DMS 273 treated with DMSO at 0.1 percent for 48 hours (cell line): ENCODE data around the gene WSCD1.

Experiments
- DNase-seq: peaks from one replicate; lab custom pipeline; 2025; lab: John Stamatoyannopoulos, UW

Gene WSCD1

DNA sequence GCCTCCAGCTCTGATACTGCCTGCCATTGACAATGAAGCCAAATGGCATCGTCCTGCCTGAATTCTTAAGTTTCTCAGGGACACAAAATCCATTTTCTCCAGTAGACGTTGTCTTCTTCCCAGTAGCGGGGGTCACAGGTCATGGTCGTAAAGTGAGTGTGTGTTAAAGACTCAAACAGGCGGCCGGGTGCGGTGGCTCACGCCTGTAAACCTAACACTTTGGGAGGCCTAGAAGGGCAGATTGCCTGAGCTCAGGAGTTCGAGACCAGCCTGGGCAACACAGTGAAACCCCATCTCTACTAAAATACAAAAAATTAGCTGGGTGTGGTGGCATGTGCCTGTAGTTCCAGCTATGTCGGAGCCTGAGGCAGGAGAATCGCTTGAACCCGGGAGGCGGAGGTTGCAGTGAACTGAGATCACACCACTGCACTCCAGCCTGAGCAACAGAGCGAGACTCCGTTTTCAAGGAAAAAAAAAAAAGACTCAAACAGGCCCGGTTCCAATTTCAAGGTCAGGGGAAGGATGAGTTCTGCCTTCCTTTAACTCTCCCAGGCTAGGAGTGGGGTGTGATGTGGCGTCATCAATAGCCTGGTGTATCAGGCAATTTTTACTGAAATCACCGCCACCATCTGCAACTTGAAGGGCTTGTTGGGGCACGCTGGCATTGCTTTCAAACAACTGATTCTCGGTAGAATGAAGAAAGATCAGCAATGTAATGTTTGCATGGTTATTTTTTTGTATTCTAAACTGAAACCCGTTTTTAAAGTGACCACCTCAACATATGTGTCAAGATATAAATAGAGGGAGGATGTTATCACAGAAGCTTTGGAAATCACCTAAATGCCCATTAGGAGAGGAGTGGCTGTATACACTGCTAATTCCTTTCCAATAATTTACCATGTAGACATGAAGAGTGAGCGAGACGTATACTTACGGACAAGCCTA is 91.0 kb downstream of the WSCD1 start:
- no peak for DNase-seq

DNA sequence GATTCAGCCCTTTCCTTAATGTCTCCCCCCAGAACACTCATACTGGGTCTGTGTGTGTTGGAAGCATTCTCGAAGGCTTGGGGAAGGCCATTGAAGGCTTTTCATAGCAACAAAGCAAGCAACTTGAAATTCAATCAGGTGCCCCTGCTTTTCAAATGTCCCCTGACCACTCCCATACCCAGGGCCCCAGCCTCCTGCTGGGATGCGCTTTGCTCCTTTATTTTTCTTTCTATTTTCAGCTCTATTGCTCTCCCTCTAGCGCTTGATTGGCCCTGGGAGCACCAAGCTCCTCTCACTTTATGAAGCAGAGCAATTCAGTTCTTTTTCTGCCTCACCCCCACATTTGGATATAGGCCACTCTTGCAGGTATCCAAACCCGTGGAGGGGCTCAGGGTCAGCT is 92.0 kb downstream of the WSCD1 start:
- DNase-seq, result no peak

DNA sequence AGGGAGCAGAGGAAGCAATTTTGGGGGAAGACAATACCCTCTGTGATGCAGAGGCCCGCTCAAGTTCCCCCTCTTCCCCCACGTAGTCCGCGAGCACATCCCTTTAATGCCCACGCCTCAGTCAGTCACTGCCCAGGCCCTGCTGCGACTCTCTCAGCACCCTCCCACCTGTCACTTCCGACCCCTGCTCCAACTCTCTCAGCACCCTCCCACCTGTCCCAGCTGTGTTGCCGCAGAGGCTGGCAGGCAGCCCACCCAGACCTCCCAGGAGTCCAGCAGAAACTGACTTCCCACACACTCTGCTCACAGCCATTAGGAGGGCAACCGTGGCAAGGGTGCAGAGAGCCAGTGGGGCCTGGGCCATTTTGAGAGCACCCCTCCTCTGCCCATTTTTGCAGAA is 92.7 kb downstream of the WSCD1 start:
- no peak for DNase-seq

DNA sequence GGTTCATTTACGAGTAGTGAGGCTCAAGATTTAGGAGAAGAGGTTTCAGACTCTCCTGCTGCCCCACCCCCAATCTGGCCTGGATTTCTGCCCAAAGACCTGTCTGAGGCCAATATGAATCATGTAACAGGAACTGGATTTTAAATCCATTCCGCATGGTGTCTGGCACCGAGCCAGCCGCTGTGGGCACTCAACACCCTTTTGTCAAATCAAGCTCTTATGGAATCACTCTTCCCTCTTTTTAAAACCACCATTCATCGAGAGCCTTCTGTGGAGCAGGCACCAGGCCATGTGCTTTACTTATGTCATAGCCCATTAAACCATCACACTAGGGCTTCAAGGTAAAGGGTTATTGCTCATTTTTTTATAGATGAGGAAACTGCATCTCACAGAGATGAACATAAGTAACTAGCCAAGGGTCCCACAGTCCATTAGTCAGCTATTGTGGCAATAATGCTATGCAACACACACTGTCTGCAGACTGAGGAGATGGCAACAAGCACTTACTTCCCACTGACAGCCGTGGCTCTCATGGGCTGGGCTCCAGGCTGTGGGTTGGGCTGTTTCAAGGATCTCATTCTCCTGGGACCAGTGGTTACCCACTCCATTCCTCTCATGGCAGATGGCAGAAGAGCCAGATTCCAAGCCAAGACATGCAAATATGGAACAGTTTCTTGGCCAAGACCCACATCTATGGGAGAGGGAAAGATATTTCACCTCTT is 93.6 kb downstream of the WSCD1 start:
- DNase-seq, result peak; percentile 50

DNA sequence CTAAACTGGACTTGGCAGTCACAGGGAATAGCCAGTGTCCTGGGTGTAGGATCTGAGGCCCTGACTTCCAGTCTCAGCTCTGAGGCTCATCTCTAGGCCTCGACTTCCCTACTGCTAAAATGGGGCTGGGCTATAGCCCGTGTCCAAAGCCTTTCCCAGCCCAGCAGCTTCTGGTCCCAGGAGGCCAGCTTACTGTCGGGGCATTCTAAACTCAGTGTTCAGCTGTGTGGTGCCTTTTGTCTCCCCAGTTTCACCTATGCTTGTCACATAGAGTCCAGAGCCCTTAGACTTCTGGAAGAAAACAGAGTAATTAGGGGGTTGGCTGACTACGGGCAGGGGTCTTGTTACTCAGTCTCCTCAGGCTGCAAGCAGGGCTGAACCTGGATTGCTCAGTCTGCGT is 94.8 kb downstream of the WSCD1 start:
- no peak for DNase-seq

DNA sequence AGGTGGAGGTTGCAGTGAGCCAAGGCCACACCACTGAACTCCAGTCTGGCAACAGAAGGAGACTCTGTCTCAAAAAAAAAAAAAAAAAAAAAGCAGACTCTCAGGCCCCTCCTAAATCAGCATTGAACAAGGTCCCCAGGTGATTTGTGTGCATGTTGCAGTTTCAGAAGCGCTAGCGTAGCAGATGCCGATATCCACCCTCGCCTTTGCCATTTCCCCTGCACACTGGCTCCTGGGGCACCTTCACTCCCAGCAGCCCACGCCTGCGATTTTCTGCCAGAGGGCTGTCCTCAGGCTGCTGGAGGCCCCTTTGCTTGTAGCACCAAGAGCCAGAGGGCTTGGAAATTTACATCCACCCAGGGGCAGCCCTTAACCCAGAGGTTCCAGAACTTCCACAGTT is 95.6 kb downstream of the WSCD1 start:
- no peak for DNase-seq

DNA sequence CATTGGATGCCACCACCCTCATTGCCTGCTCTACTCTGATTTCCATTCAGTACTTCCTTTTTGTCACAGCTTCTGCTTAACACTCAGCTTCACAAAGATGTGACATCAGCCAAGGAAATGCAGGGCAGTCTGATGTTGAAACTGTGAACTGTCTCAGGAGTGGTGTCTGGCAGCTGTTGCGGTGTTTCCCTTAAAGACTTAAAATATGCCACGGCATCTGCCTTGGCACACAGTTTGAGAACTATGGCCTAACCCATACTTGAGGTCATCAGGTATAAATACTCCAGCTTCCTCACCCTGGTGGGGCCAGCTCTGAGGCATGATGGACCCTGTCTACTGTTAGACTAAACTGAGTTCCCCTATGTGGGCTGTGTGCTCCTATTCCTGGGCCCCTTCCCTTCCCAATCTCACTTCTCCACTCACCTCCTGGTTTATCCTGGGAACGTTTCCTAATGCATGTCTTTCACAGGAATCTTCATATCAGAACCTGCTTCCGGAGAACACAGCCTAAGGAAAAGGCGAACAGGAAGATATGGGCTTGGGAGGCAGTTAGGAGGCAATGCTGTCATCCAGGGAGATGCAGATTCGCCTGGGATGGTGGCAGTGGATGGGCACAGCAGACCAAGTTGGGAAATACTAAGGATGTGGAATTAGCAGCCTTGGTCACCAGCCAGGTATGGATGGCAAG is 96.5 kb downstream of the WSCD1 start:
- DNase-seq, result no peak

DNA sequence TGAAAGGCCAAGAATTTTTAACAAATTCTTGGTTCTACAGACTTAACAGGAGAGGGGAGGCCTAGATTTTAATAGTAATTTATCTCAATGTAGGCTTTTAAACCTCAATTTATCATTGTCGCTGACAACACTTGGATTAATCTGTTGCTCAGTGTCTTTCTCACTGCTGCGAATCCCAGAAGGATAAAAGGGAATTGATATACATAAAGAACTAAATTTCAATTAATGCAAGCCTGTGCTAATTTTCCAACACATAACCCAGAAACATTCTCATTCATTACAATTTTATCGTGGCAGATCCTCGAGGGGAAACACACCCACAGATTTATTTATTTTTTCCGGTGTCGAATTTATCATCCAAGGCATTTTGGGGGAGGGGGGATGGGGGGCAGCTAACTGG is 98.1 kb downstream of the WSCD1 start:
- DNase-seq, result no peak

DNA sequence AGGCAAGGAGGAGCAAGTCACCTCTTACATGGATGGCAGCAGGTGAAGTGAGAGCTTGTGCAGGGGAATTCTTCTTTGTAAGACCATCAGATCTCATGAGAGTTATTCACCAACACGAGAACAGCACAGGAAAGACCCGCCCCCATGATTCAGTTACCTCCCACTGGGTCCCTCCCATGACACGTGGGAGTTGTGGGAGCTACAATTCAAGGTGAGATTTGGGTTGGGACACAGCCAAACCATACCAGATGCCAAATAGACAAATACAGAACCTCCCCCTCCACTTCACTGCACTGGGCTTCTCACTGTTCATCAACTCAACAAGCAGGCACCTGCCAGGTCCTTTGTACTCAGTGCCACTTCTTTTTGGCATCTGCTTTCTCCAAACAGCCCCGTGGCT is 100.2 kb downstream of the WSCD1 start:
- no peak for DNase-seq

DNA sequence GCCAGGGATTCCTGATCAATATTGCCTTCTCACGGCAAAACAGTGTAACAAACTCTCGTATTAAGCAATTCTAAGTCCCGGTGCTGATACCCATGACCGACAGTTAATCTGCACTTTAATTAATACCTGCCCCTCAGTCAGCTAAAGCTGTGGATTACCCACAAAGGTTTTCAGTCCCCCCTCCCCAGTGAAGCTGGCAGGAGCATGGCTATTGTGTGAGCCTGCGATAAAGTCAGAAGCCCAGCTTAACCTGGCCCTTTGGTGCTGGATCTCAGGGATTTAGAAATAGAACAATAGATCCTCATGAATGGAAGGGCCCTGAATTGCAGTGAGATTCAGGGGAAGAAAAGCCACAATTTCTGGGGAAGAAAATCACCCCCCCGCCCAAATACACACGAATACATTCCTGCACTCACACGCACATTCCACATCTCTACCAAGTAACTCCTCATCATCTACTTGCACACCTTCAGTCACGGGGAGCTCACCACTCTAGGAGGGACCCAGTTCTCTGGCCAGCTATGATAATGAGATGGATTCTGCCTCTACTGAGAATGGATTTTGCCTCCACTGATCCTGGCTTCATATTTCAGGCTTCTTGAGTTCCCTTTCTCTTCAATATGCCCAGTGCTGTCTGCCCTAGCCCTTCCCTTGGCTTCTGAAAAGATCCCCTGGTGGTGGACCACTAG is 102.6 kb downstream of the WSCD1 start:
- DNase-seq, result no peak

DNA sequence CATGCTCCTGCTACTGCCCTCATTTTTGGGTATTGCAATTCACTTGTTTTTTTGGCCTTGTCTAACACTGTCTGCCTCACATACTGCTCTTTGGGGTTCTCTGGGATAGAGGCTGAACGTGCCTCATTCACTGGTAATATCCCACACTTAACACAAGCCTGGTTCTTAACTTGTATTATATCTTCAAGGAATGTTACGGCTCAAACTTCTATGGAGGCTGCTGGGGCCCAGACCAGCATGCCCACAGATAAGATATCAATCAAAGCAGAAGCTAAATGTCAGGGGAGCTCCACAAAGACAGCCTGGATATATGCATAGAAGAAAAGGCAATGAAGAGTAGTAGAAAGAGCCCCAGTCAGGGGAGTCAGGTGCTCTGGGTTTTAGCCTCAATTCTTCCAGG is 103.5 kb downstream of the WSCD1 start:
- DNase-seq, result no peak
